Breast epithelium (tissue), 4 donors: Measurements from ENCODE around the gene ZSWIM8. TPM values are rescaled to one million over a fixed set of nuclear protein-coding genes. Genes with fewer than 3 reads are reported as not detected.
"Not testable (repeated sequence)": the region's sequence is repeated elsewhere in the genome, so short reads cannot be mapped to it uniquely, and the experiment has no call there.

Experiments used
- DNase-seq, 2 donors: peaks; one replicate each; pipeline ENCODE4 v3.0.0-alpha.2; 2019; ENCODE audit warnings: low spot score in 2 of 2
- H3K27ac ChIP-seq, 2 donors: fragments of 200-600 bp; sonication (generic) in 1 of 2; one replicate each; pipeline ENCODE4 v1.5.1; 2016 to 2019; ENCODE audit warnings: mild to moderate bottlenecking in 1 of 2
- H3K27me3 ChIP-seq, 2 donors: fragments of 200-600 bp; sonication (generic) in 1 of 2; one replicate each; pipeline versions ENCODE4 v1.5.1 to v1.6.0; 2017 to 2019; ENCODE audit warnings: control low read depth in 1 of 2, mild to moderate bottlenecking in 1 of 2
- H3K36me3 ChIP-seq: fragments of 200-600 bp; one replicate; pipeline ENCODE4 v1.5.1; 2019
- H3K4me1 ChIP-seq, 2 donors: fragments of 200-600 bp; sonication (generic); one replicate each; pipeline ENCODE4 v1.5.1; 2016 to 2019; ENCODE audit warnings: control low read depth in 1 of 2
- H3K4me3 ChIP-seq, 3 donors: fragments of 200-600 bp; sonication (generic); 1 replicate in 2 of 3; 2 replicates in 1 of 3; pipeline ENCODE4 v1.5.1; 2016 to 2019; ENCODE audit warnings: mild to moderate bottlenecking in 3 of 3, moderate library complexity in 2 of 3
- H3K9me3 ChIP-seq, 2 donors: fragments of 200-600 bp; sonication (generic) in 1 of 2; one replicate each; pipeline ENCODE4 v1.5.1; 2016 to 2019; ENCODE audit warnings: control low read depth in 1 of 2
- CTCF ChIP-seq, 3 donors: fragments of 450-650 bp; IDR thresholded peaks; one replicate each; pipeline ENCODE4 v1.5.1; 2016 to 2017; ENCODE audit warnings: antibody characterized with exemption in 3 of 3, mild to moderate bottlenecking in 3 of 3, moderate library complexity in 3 of 3
- POLR2A ChIP-seq: fragments of 450-650 bp; IDR thresholded peaks from one replicate; pipeline ENCODE4 v1.6.1; 2016; ENCODE audit warnings: antibody characterized with exemption, mild to moderate bottlenecking, moderate library complexity
- POLR2AphosphoS5 ChIP-seq, 3 donors: sonication (generic); formaldehyde crosslinking; IDR thresholded peaks; one replicate each; pipeline ENCODE4 v1.6.1; 2017; ENCODE audit warnings: antibody characterized with exemption in 3 of 3
- intact Hi-C: fragments of 100-400 bp; cut with DNase I; formaldehyde crosslinking; loops from one replicate; pipeline ENCODE4 v1.15.1; 2023; ENCODE audit warnings: low total_unique reads
- total RNA-seq, 3 donors: library from RNA; depleted of rRNA; stranded (reverse); fragments of >200 nt; gene quantifications; one replicate each; pipeline ENCODE4 v1.1.0, GENCODE V29; 2016

Gene ZSWIM8
- total RNA-seq, 3 donors from 2014 or later = 79.2 to 87.8 (median 84.2) TPM

DNA sequence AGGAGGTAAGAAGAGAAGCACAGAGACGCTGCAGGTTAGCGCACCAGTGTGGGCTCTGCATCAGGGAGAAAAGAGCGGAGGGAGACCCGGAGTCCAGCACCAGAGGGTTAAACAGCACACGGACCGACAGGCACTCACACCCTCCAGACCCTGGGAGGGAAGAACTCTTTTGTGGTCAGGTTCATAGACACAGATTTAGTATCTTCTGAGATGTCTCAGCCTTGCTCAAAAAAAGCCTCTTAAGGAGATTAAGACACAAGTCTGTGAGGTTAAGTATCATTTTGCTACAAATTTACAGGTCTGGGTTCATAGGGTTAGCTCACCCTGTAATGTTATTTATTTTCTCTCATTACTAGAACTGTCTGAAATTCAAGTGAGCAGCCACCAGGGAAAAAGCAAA, 42.8 kb downstream of the ZSWIM8 start:
- intact Hi-C loops = no loop called here
- no peaks in the 10 kb centered on the region for H3K36me3 ChIP-seq

DNA sequence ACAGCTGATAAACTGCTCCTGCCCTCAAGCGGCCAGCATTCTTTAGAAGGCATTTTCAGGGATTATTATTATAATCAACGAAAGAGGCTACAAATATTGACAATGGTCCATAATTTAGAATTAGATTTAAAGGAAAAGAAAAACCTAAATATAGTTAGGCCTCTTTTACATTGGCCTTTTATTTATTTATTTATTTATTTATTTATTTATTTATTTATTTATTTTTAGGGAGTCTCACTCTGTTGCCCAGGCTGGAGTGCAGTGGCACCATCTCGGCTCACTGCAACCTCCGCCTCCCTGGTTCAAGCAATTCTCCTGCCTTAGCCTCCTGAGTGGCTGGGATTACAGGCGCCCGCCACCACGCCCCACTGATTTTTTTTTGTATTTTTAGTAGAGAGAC, 43.7 kb downstream of the ZSWIM8 start:
- H3K36me3 ChIP-seq = not testable (repeated sequence)

More for the DNA sequence above, 42.8 kb downstream of the ZSWIM8 start:
- Histone ChIP-seq H3K27ac (no peak overlapping the region), H3K4me3 (no peak overlapping the region), H3K4me1 (no peaks in the 10 kb centered on the region), H3K9me3 (no peaks in the 10 kb centered on the region), H3K27me3 (no peaks in the 10 kb centered on the region)
- TF ChIP-seq POLR2AphosphoS5 (IDR thresholded peaks at IDR 0.05) (no peak), CTCF (IDR thresholded peaks at IDR 0.05) (no peak), POLR2A (no peak)
- DNase-seq = no peak

GRCh38 chr10:73836427-73836980, 51.1 kb downstream of the ZSWIM8 start:
- Histone ChIP-seq H3K4me3 (no peak overlapping the region), H3K36me3 (peaks cover under 1% of the 10 kb centered on the region), H3K27me3 (no peaks in the 10 kb centered on the region), H3K4me1 (no peaks in the 10 kb centered on the region), H3K9me3 (no peaks in the 10 kb centered on the region), H3K27ac (peak overlapping the region in 1 of 2 donors; percentile 7)
- intact Hi-C loops = no loop called here
- TF ChIP-seq POLR2A (no peak), POLR2AphosphoS5 (IDR thresholded peaks at IDR 0.05) (no peak), CTCF (IDR thresholded peaks at IDR 0.05) (no peak)
- DNase-seq = no peak

More for the DNA sequence above, 43.7 kb downstream of the ZSWIM8 start:
- intact Hi-C loops, H3K4me1 ChIP-seq, H3K4me3 ChIP-seq, H3K27ac ChIP-seq, DNase-seq, H3K9me3 ChIP-seq, H3K27me3 ChIP-seq: not testable (repeated sequence)

GRCh38 chr10:73837072-73837471, 51.7 kb downstream of the ZSWIM8 start:
- H3K4me3 ChIP-seq = no peak overlapping the region
- TF ChIP-seq CTCF (IDR thresholded peaks at IDR 0.05) = no peak
- TF ChIP-seq POLR2A = no peak
- no peak for TF ChIP-seq POLR2AphosphoS5 (IDR thresholded peaks at IDR 0.05)
- H3K36me3 ChIP-seq = peaks cover 6% of the 10 kb centered on the region
- no peaks in the 10 kb centered on the region for H3K9me3 ChIP-seq
- intact Hi-C loops = no loop called here
- H3K27me3 ChIP-seq = no peaks in the 10 kb centered on the region
- H3K27ac ChIP-seq = no peak overlapping the region
- no peak for DNase-seq
- no peaks in the 10 kb centered on the region for H3K4me1 ChIP-seq

DNA sequence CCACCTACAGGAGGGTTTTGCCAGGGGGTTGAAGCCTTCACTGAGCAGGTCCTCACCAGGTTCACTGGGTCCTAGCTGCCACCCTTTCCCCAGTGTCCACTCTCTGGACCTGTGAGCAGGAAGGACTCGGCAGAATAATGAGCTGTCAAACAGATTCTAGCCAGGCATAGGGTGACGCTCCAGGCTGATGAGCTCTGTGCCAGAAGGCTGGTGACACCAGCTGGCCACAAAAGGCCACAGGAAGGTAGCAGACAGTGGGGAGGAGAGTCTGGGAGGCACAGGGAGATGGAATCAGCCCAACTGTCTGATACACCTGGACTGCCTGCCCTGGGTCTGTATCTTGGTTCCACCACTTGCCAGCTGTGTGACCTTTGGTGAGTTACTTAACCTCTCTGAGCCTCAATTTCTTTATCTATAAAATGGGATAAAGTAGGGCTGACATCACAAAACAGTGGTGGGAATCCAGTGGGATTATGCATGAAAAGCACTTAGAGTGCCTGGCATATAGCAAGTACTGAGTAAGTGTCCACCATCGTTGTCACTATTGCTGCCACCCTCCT, 52.7 kb downstream of the ZSWIM8 start:
- DNase-seq = no peak
- H3K27me3 ChIP-seq = no peaks in the 10 kb centered on the region
- intact Hi-C loops = loop anchor here (1.0 kb wide), 1 partner anchor 45 kb away; no protein-coding TSS in a partner anchor
- H3K27ac ChIP-seq = peak overlapping the region in 1 of 2 donors; percentile 7
- TF ChIP-seq POLR2AphosphoS5 (IDR thresholded peaks at IDR 0.05) (no peak), POLR2A (no peak), CTCF (IDR thresholded peaks at IDR 0.05) (no peak)
- H3K36me3 ChIP-seq = peaks cover 9% of the 10 kb centered on the region
- no peak overlapping the region for H3K4me3 ChIP-seq
- H3K4me1 ChIP-seq = no peaks in the 10 kb centered on the region
- H3K9me3 ChIP-seq = no peaks in the 10 kb centered on the region
